ENCODE results near the gene TUBGCP6.
A peak's percentile ranks its signal among the peaks of the same experiment; 100 is the strongest.
"Not testable (repeated sequence)": the region's sequence is repeated elsewhere in the genome, so short reads cannot be mapped to it uniquely, and the experiment has no call there.

The TUBGCP6 gene

GRCh38 chr22:50280022-50280707, 35.3 kb upstream of the TUBGCP6 start:
- DNase-seq, result no peak

GRCh38 chr22:50278956-50279619, 34.3 kb upstream of the TUBGCP6 start:
- no peak for DNase-seq

- no peak for DNase-seq
These were observed 33.6 kb upstream of the TUBGCP6 start for GRCh38 chr22:50278461-50278860.

GRCh38 chr22:50277761-50278160, 32.9 kb upstream of the TUBGCP6 start:
- no peak for DNase-seq

- peak; percentile 63 for DNase-seq
These were observed 31.3 kb upstream of the TUBGCP6 start for GRCh38 chr22:50276143-50276542.

- no peak for DNase-seq
These were observed 30.6 kb upstream of the TUBGCP6 start for GRCh38 chr22:50275181-50276055.

- no peak for DNase-seq
These were observed 29.9 kb upstream of the TUBGCP6 start for GRCh38 chr22:50274771-50275170.

- peak; percentile 65 for DNase-seq
These were observed 29.5 kb upstream of the TUBGCP6 start for GRCh38 chr22:50274311-50274710.

- not testable (repeated sequence) for DNase-seq
These were observed 29.0 kb upstream of the TUBGCP6 start for GRCh38 chr22:50273781-50274180.

GRCh38 chr22:50273352-50273751, 28.5 kb upstream of the TUBGCP6 start:
- not testable (repeated sequence) for DNase-seq

- DNase-seq, result no peak
These were observed 27.4 kb upstream of the TUBGCP6 start for GRCh38 chr22:50272044-50272802.

- DNase-seq, result peak; percentile 65
These were observed 26.7 kb upstream of the TUBGCP6 start for GRCh38 chr22:50271519-50271970.

GRCh38 chr22:50270666-50271394, 26.0 kb upstream of the TUBGCP6 start:
- DNase-seq, result peak; percentile 57

GRCh38 chr22:50269970-50270665, 25.3 kb upstream of the TUBGCP6 start, which contains the start of gene MAPK11:
Gene MAPK11, minus strand, starts transcription at chr22:50270380. Its CDS starts 88 bp downstream, at chr22:50270292.
- DNase-seq, result peak; percentile 59

GRCh38 chr22:50269573-50269969, 24.7 kb upstream of the TUBGCP6 start:
- no peak for DNase-seq

- DNase-seq, result no peak
These were observed 23.9 kb upstream of the TUBGCP6 start for GRCh38 chr22:50268655-50269113.

GRCh38 chr22:50267591-50268390, 23.0 kb upstream of the TUBGCP6 start:
- peak; percentile 62 for DNase-seq

GRCh38 chr22:50266994-50267393, 22.2 kb upstream of the TUBGCP6 start:
- DNase-seq, result no peak

GRCh38 chr22:50264946-50265669, 20.3 kb upstream of the TUBGCP6 start:
- no peak for DNase-seq

All from fibroblast of skin of scalp (primary cell).